NCI-H2081 (cell line): ENCODE results near the gene RERE.

Source experiments
- DNase-seq, 2 experiments: peaks; one replicate each; lab custom pipeline; 2025; lab: John Stamatoyannopoulos, UW

Gene RERE

GRCh38 chr1:8689431-8690252, 127.8 kb downstream of the RERE start:
- DNase-seq = no peak

GRCh38 chr1:8687538-8687937, 129.9 kb downstream of the RERE start:
- no peak for DNase-seq

GRCh38 chr1:8687039-8687438, 130.4 kb downstream of the RERE start:
- DNase-seq = peak in 1 of 2 experiments; percentile 71

- no peak for DNase-seq
Observed at GRCh38 chr1:8685463-8685862, 132.0 kb downstream of the RERE start.

GRCh38 chr1:8684590-8684989, 132.8 kb downstream of the RERE start:
- no peak for DNase-seq

- no peak for DNase-seq
Observed at GRCh38 chr1:8682573-8682972, 134.9 kb downstream of the RERE start.

- DNase-seq = no peak
Observed at GRCh38 chr1:8681911-8682310, 135.5 kb downstream of the RERE start.

- DNase-seq = peak in 1 of 2 experiments; percentile 64
Observed at GRCh38 chr1:8680664-8681650, 136.5 kb downstream of the RERE start.

- DNase-seq = no peak
Observed at GRCh38 chr1:8679929-8680663, 137.3 kb downstream of the RERE start.

GRCh38 chr1:8679395-8679800, 138.0 kb downstream of the RERE start:
- no peak for DNase-seq

- no peak for DNase-seq
Observed at GRCh38 chr1:8678673-8679394, 138.6 kb downstream of the RERE start.

- no peak for DNase-seq
Observed at GRCh38 chr1:8677782-8678181, 139.7 kb downstream of the RERE start.

GRCh38 chr1:8676813-8677212, 140.6 kb downstream of the RERE start:
- DNase-seq = no peak

- DNase-seq = no peak
Observed at GRCh38 chr1:8676072-8676471, 141.4 kb downstream of the RERE start.

GRCh38 chr1:8674912-8675311, 142.5 kb downstream of the RERE start:
- DNase-seq = no peak

- DNase-seq = no peak
Observed at GRCh38 chr1:8674481-8674880, 143.0 kb downstream of the RERE start.

GRCh38 chr1:8671306-8671917, 146.0 kb downstream of the RERE start:
- DNase-seq = peak; percentile 39 to 68

- no peak for DNase-seq
Observed at GRCh38 chr1:8670371-8670818, 147.0 kb downstream of the RERE start.

GRCh38 chr1:8669606-8670335, 147.7 kb downstream of the RERE start:
- no peak for DNase-seq
